ENCODE measurements around the gene TFPI. TPM values are rescaled to one million over a fixed set of nuclear protein-coding genes. Genes with fewer than 3 reads are reported as not detected.

Gene TFPI
- total and polyA plus RNA-seq, 4 donors: 169 to 253 (median 237) TPM

GRCh38 chr2:187446711-187447110 is 107.5 kb downstream of the TFPI start:
- no peaks in the 10 kb centered on the region for H3K27me3 ChIP-seq (ENCODE audit: control insufficient read depth in 3 of 3, insufficient read depth in 3 of 3, low read length in 2 of 3)
- ATAC-seq (ENCODE audit: insufficient read depth, low FRiP score) (no peak), DNase-seq (peak in 2 of 3 donors; percentile 18 to 33)
- TF ChIP-seq CTCF (IDR thresholded peaks at IDR 0.05; ENCODE audit: control extremely low read depth, extremely low read depth): no peak
- peaks cover 0 to 12% (median 0%) of the 10 kb centered on the region in 5 donors for H3K4me1 ChIP-seq (ENCODE audit: control insufficient read depth in 5 of 5, insufficient read depth in 5 of 5, low read length in 5 of 5)
- no peaks in the 10 kb centered on the region for H3K9me3 ChIP-seq (ENCODE audit: control insufficient read depth in 4 of 4, insufficient read depth in 3 of 4, low read length in 3 of 4)
- H3K4me3 ChIP-seq: no peak overlapping the region
- WGBS, 2 donors: 27 to 49% methylated on average over 1 of the region's 1 CpG
- H3K9ac ChIP-seq (ENCODE audit: insufficient read depth in 1 of 2, low read length in 2 of 2): peak overlapping the region in 1 of 2 donors; percentile 40
- no peak overlapping the region for H3K27ac ChIP-seq (ENCODE audit: low read depth in 1 of 2, low read length in 1 of 2)
- H3K36me3 ChIP-seq (ENCODE audit: control insufficient read depth in 4 of 4, insufficient read depth in 4 of 4, low read length in 4 of 4): no peaks in the 10 kb centered on the region

- H3K4me3 ChIP-seq: no peak overlapping the region
- H3K9ac ChIP-seq (ENCODE audit: insufficient read depth in 1 of 2, low read length in 2 of 2): no peak overlapping the region
- no peak for TF ChIP-seq CTCF (IDR thresholded peaks at IDR 0.05; ENCODE audit: control extremely low read depth, extremely low read depth)
- no peaks in the 10 kb centered on the region for H3K27me3 ChIP-seq (ENCODE audit: control insufficient read depth in 3 of 3, insufficient read depth in 3 of 3, low read length in 2 of 3)
- no peaks in the 10 kb centered on the region for H3K9me3 ChIP-seq (ENCODE audit: control insufficient read depth in 4 of 4, insufficient read depth in 3 of 4, low read length in 3 of 4)
- H3K4me1 ChIP-seq (ENCODE audit: control insufficient read depth in 5 of 5, insufficient read depth in 5 of 5, low read length in 5 of 5): peaks cover 0 to 12% (median 0%) of the 10 kb centered on the region in 5 donors
- WGBS, 2 donors: 63 to 65% methylated on average over 6 of the region's 6 CpGs
- no peak for DNase-seq
- no peaks in the 10 kb centered on the region for H3K36me3 ChIP-seq (ENCODE audit: control insufficient read depth in 4 of 4, insufficient read depth in 4 of 4, low read length in 4 of 4)
- H3K27ac ChIP-seq (ENCODE audit: low read depth in 1 of 2, low read length in 1 of 2): no peak overlapping the region
- no peak for ATAC-seq (ENCODE audit: insufficient read depth, low FRiP score)
These were observed 109.2 kb downstream of the TFPI start for GRCh38 chr2:187445051-187445450.

GRCh38 chr2:187442778-187443177 is 111.5 kb downstream of the TFPI start:
- Histone ChIP-seq H3K4me1 (ENCODE audit: control insufficient read depth in 5 of 5, insufficient read depth in 5 of 5, low read length in 5 of 5) (peaks cover 0 to 9% (median 0%) of the 10 kb centered on the region in 5 donors), H3K27me3 (ENCODE audit: control insufficient read depth in 3 of 3, insufficient read depth in 3 of 3, low read length in 2 of 3) (no peaks in the 10 kb centered on the region), H3K4me3 (no peak overlapping the region), H3K9ac (ENCODE audit: insufficient read depth in 1 of 2, low read length in 2 of 2) (no peak overlapping the region), H3K27ac (ENCODE audit: low read depth in 1 of 2, low read length in 1 of 2) (no peak overlapping the region), H3K36me3 (ENCODE audit: control insufficient read depth in 4 of 4, insufficient read depth in 4 of 4, low read length in 4 of 4) (no peaks in the 10 kb centered on the region), H3K9me3 (ENCODE audit: control insufficient read depth in 4 of 4, insufficient read depth in 3 of 4, low read length in 3 of 4) (no peaks in the 10 kb centered on the region)
- WGBS, 2 donors: 25 to 31% methylated on average over 2 of the region's 2 CpGs
- DNase-seq (no peak), ATAC-seq (ENCODE audit: insufficient read depth, low FRiP score) (no peak)
- no peak for TF ChIP-seq CTCF (IDR thresholded peaks at IDR 0.05; ENCODE audit: control extremely low read depth, extremely low read depth)

- 72 to 73% methylated on average over 1 of the region's 1 CpG for WGBS, 2 donors
- no peak for ATAC-seq (ENCODE audit: insufficient read depth, low FRiP score)
- Histone ChIP-seq H3K4me1 (ENCODE audit: control insufficient read depth in 5 of 5, insufficient read depth in 5 of 5, low read length in 5 of 5) (peaks cover 0 to 9% (median 0%) of the 10 kb centered on the region in 5 donors), H3K27me3 (ENCODE audit: control insufficient read depth in 3 of 3, insufficient read depth in 3 of 3, low read length in 2 of 3) (no peaks in the 10 kb centered on the region), H3K9ac (ENCODE audit: insufficient read depth in 1 of 2, low read length in 2 of 2) (no peak overlapping the region), H3K36me3 (ENCODE audit: control insufficient read depth in 4 of 4, insufficient read depth in 4 of 4, low read length in 4 of 4) (no peaks in the 10 kb centered on the region), H3K9me3 (ENCODE audit: control insufficient read depth in 4 of 4, insufficient read depth in 3 of 4, low read length in 3 of 4) (no peaks in the 10 kb centered on the region), H3K4me3 (no peak overlapping the region), H3K27ac (ENCODE audit: low read depth in 1 of 2, low read length in 1 of 2) (no peak overlapping the region)
- no peak for DNase-seq
- no peak for TF ChIP-seq CTCF (IDR thresholded peaks at IDR 0.05; ENCODE audit: control extremely low read depth, extremely low read depth)
These were observed 111.9 kb downstream of the TFPI start for GRCh38 chr2:187442378-187442777.
